Activated CD4-positive, alpha-beta T cell treated with anti-CD3 and anti-CD28 coated beads, Interleukin-2, Interleukin-4, amounts not matched to agents 100 ng/mL and 50 ng/mL, durations not matched to agents 16 hours and 8 hours (primary cell): ENCODE results near the gene LMBR1L.
"Not testable (repeated sequence)": the region's sequence is repeated elsewhere in the genome, so short reads cannot be mapped to it uniquely, and the experiment has no call there.

Source experiments
- DNase-seq: peaks from one replicate; pipeline ENCODE4 v3.0.0-alpha.2; 2020; ENCODE audit warnings: low spot score

LMBR1L gene

GRCh38 chr12:49088150-49088931 lies 22.3 kb downstream of the LMBR1L start:
- DNase-seq, result peak; percentile 88

- no peak for DNase-seq
These were observed 24.5 kb downstream of the LMBR1L start for GRCh38 chr12:49086116-49086515.

- no peak for DNase-seq
These were observed 26.2 kb downstream of the LMBR1L start for GRCh38 chr12:49084438-49084837.

GRCh38 chr12:49079793-49080192 lies 30.9 kb downstream of the LMBR1L start:
- DNase-seq, result no peak

DNA sequence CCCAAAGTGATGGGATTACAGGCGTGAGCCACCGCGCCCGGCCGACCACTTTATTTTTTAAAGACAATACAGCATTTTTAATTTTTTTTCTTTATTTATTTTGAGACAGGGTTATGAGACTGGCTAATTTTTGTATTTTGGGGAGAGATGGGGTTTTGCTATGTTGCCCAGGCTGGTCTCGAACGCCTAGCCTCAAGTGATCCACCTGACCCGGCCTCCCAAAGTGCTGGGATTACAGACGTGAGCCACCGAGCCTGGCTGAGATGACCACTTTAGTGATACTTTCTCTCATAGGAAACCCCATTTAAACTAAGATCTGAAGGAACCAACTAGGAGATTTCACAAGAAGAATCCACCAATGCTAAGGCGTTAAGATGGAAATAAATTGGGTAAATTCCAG lies 39.7 kb downstream of the LMBR1L start:
- DNase-seq, result no peak

DNA sequence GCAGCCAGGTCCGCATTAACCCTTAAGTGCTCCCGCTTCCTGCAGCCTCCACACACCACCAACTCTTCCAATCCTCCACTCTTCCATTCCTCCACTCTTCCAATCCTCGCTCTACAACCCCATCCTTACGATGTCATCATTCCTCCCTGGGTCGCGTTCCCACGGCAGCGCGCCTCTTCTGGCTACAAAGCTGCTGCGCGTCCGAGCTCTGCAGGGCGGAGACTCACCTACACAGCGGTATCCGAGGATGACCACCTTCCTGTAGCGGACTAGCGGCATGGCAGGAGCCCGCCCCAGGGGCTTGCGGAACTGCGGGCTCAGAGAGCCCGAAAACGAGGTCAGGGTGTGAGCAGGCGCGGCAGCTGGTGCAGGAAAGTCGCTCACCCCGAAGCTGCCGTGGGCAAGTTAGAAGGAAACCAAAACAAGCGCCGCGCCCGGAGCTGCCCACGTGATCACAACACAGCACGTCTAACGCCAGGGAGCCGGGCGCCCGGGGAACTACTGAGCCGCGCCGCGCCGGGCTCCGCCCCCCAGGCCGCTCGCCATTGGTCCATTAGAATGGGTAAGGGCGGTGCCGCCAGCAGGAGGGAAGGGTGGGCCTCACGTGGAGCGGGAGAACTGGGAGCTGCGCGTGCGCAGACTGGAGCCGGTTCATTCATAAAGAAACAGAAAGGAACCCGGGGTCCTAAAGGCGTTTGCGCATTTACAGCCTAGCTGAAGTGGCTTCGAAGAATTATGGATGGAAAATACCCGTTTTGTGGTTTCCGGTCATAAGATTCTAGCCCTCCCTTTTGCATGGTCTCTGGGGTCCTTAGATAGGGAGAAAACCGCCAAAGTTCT lies 40.9 kb downstream of the LMBR1L start, which contains the start of gene RHEBL1:
TSS of gene RHEBL1 (minus strand) at position 473 of the 840 bp plus-strand sequence. CDS start at position 279, 194 bp downstream.
- DNase-seq, result peak; percentile 100

DNA sequence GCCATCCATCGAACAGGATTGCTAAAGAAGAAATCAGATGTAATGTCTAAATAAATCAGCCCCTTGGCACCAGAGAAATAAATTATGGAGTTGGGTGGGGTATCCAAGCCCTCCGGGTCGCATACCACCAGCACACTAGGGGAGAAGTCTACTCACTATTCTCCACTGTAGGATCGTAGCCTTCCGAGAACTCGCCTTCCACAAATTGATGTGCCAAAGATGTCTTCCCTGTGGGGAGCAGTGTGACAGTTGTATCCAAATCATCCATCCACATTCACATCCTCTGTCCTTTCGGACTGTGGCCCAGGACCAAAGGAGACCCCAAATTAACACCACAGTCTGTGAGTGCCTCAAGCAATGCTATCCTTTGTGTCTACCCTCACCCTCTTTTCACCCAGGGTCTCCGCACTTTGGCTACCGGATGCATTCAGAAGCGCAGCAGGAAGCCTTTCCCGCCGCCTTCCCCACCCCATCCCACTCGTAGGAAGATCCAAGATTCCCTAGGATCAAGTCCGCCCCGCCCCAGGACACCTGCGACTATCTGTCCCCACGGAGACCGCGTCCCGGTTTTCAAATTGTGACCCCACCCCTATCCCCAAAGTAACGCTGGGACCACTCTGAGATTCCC lies 41.7 kb downstream of the LMBR1L start:
- DNase-seq, result no peak

DNA sequence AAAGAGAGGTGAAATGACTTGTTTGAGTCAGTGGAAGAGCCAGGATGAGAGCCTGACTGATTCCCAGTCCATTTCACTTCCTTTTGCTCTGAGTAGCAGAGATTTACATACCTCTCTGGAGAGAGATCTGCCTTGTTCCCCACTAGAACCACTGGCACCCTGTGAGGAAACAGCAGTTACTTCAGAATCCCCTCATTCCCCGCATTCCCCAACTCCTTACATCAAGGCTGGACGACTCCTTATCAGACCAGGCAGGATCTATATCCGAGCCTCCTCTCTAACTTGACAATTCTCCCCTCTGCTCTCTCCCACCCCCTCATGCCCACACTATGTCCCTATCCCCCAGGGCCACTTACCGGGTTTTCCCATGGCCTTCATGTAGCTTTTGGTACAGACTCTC lies 44.5 kb downstream of the LMBR1L start:
- no peak for DNase-seq

- no peak for DNase-seq
These were observed 45.9 kb downstream of the LMBR1L start for GRCh38 chr12:49064767-49065152.

- not testable (repeated sequence) for DNase-seq
These were observed 48.7 kb downstream of the LMBR1L start for GRCh38 chr12:49061916-49062315.

- no peak for DNase-seq
These were observed 49.4 kb downstream of the LMBR1L start for GRCh38 chr12:49061157-49061650.

- DNase-seq, result peak; percentile 91
These were observed 50.1 kb downstream of the LMBR1L start, which contains the start of gene KMT2D for GRCh38 chr12:49060237-49061156. Gene KMT2D (minus strand): TSS chr12:49060794. CDS start chr12:49055324, 5,470 bp downstream.

- no peak for DNase-seq
These were observed 51.1 kb downstream of the LMBR1L start for GRCh38 chr12:49059299-49060171.

GRCh38 chr12:49059045-49059298 lies 51.7 kb downstream of the LMBR1L start:
- no peak for DNase-seq

DNA sequence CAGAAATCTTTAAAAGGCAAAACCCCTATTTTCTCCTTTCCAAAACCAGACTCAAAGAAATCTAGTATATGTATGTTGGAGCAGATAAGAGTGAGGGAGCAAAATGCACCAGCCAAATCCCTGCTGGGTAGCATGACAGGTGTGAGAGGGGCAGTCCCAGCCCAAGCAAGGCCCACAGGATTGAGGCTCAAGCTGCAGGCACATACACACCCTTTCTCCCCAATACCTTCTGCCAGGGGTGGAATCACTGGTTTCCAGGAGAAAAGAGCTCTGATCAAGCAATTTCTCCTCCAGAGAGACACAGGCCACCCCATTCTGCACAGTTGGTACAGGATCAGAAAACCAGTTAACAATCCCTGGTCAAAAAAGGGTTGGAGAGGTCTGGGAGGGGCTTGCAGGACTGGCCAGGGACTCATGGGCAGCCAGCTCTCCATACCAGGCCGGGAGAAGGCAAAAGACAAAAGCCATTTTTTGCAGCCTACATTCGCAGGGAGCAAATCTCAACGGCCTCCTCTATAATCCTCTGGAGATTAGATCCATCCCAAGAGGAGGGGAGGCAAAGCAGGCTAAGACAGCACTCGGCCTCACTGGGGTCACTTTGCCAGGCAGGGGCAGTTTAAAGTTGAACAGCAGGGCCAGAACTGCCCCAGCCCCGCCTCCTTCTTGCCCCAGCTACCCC lies 52.1 kb downstream of the LMBR1L start:
- no peak for DNase-seq

DNA sequence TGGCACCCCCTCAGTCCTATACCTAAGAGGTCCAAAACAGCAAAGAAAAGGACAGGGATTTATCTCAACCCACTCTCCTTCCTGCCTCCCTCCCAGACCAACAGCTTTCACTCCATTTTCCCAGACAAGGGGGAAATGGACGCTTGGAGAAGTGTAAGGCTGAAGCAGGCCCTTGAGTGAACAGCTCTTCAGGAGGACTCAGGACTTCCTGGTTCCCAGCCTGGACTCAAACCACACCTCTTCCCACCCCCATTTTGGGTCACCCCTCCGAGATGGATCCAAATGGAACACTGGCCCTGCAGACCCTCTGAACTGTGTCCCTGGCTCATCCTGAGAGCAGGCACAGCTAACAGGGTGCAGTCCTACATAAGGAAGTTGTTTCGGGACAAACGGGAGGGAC lies 52.8 kb downstream of the LMBR1L start:
- no peak for DNase-seq

DNA sequence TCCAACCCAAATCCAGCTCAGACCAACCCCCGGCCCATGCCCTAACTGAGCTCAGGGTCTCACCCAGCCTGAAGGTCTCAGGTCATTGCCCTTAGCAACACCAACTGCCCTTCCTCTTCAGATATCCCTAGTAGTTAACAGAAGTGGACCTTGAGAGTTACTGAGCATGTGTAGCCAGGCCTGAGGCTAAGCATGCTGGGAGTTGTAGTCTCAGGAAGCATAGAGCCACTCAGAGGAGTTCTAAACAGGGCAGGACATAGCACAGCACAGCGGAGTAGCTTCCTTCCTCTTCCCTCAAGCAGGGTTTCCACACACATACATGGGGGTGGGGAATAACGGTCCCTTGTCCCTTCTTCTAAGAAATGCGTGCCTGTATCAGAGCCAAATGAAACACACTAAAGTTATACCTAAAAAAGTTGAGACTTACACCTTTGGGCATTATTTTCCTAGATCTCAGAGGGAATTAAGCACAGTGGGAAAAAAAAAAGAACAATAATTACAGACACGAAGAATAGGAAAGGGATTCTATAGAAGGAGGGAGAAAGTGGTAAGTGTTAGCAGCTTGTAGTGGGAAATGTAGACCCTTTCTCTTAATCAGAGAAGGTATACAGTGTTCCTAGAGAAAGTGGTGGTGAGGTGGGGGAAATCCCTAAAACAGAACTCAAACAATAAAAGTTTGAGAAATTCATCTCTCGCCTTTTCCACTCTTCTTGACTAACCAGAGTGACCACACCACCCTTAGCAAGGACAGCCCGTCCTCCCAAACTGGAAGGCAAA lies 54.5 kb downstream of the LMBR1L start:
- peak; percentile 83 for DNase-seq

DNA sequence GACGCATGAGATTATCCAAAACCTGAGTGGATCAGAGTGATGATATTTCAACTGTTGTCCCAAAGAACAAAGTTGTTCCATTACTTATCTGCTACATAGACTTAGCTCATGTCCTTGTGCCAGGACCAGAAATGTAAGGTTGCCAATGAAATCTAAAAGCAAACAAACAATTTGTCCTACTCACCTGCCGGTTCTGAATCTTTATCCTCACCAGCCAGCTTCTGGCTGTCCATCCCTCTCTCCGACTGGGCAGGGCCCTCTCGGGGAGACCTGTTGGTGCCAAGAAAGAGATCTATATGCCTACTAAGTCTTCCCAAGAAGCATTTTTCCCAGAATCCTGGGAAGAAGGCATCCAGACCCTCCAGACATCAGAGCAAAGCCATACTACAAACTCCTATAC lies 55.6 kb downstream of the LMBR1L start:
- DNase-seq, result no peak

- no peak for DNase-seq
These were observed 56.1 kb downstream of the LMBR1L start for GRCh38 chr12:49054524-49054923.
